Smooth muscle cell (in vitro differentiated cells): ENCODE data around the gene KDM7A. TPM values are rescaled to one million over a fixed set of nuclear protein-coding genes. Genes with fewer than 3 reads are reported as not detected.

ENCODE experiments used
- DNase-seq: peaks from one replicate; lab custom pipeline; 2025; ENCODE audit not compliant: unreplicated experiment; lab: John Stamatoyannopoulos, UW
- H2AFZ ChIP-seq: fragments of 200-600 bp; sonication (generic); 2 replicates; pipeline ENCODE4 v1.6.0; 2016; ENCODE audit warnings: antibody characterized with exemption, low read depth, mild to moderate bottlenecking
- H3F3A ChIP-seq: fragments of 200-600 bp; sonication (generic); 2 replicates; pipeline ENCODE4 v1.6.0; 2017; ENCODE audit warnings: antibody characterized with exemption, low read depth
- H3K27ac ChIP-seq: fragments of 200-600 bp; sonication (generic); 2 replicates; pipeline ENCODE4 v1.5.1; 2016; ENCODE audit warnings: low read depth, mild to moderate bottlenecking
- H3K27me3 ChIP-seq: fragments of 200-600 bp; sonication (generic); 2 replicates; pipeline ENCODE4 v1.6.1; 2016; ENCODE audit warnings: low read depth, mild to moderate bottlenecking
- H3K36me3 ChIP-seq: fragments of 200-600 bp; sonication (generic); 2 replicates; pipeline ENCODE4 v1.5.1; 2016; ENCODE audit warnings: low read depth
- H3K4me1 ChIP-seq: fragments of 200-600 bp; sonication (generic); 2 replicates; pipeline ENCODE4 v1.5.1; 2016; ENCODE audit warnings: low read depth
- H3K4me2 ChIP-seq: fragments of 200-600 bp; sonication (generic); 2 replicates; pipeline ENCODE4 v1.6.0; 2016; ENCODE audit warnings: mild to moderate bottlenecking
- H3K4me3 ChIP-seq: fragments of 200-600 bp; sonication (generic); 2 replicates; pipeline ENCODE4 v1.5.1; 2016; ENCODE audit warnings: mild to moderate bottlenecking
- H3K79me2 ChIP-seq: fragments of 200-600 bp; sonication (generic); 2 replicates; pipeline ENCODE4 v1.6.0; 2016; ENCODE audit warnings: low read depth, mild to moderate bottlenecking
- H3K9ac ChIP-seq: fragments of 200-600 bp; sonication (generic); 2 replicates; pipeline ENCODE4 v1.6.0; 2016; ENCODE audit warnings: low read depth
- H3K9me3 ChIP-seq: fragments of 200-600 bp; sonication (generic); replicated peaks from 2 replicates; pipeline ENCODE4 v1.5.1; 2016; ENCODE audit warnings: low read depth
- H4K20me1 ChIP-seq: fragments of 200-600 bp; sonication (generic); 2 replicates; pipeline ENCODE4 v1.6.0; 2016; ENCODE audit warnings: low read depth
- WGBS: methylation state at CpG from one replicate; pipeline ENCODE4 v1.1.7; 2016; ENCODE audit warnings: low lambda C conversion rate; 5-methylcytosine and 5-hydroxymethylcytosine counted together
- polyA plus RNA-seq: library from polyadenylated mRNA; unstranded; fragments of >200 nt; fragmentation: Nextera tagmentation; extraction: Ambion mirVana; gene quantifications from 2 replicates; pipeline ENCODE4 v1.2.1, GENCODE V29; 2016
- total RNA-seq: library from RNA; depleted of rRNA; stranded (reverse); fragments of >200 nt; gene quantifications from 2 replicates; pipeline ENCODE4 v1.2.3, GENCODE V29; 2014
- TF ChIP-seq, protein P1 (sequence below): fragments of 200-600 bp; sonication (generic); IDR thresholded peaks from 2 replicates; pipeline ENCODE4 v1.5.1; 2017; ENCODE audit warnings: borderline replicate concordance, mild to moderate bottlenecking, antibody characterized with exemption; ENCODE audit not compliant: insufficient read depth, poor library complexity, severe bottlenecking

The KDM7A gene
- total and polyA plus RNA-seq, 2 experiments from 2014 or later, result 0.88 to 17.3 TPM

DNA sequence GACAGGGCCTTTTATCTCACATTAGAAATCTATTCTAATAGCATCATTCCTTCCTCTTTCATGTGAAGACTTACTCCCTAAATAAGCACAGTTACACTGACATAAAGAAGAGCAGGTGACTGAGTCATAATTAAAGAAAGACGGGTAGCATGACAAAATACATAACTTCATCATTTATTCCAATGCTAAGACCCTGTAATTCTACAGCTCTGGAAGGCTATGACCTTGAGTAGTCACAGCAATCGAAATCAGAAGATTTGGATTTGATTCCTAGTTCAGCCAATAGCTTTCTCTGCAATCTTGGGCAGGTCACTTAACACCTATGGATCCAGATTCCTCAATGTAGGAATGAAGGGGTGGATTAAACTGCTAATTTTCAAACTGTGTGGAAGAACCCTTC lies 42.7 kb downstream of the KDM7A start:
- Histone ChIP-seq H3K9ac (no peak overlapping the region), H3K36me3 (peaks cover 8% of the 10 kb centered on the region), H3K27me3 (no peaks in the 10 kb centered on the region), H2AFZ (no peak overlapping the region), H3K27ac (no peak overlapping the region), H3K4me3 (no peak overlapping the region), H3K4me2 (no peak overlapping the region), H3K79me2 (peaks cover under 1% of the 10 kb centered on the region), H4K20me1 (peaks cover 7% of the 10 kb centered on the region), H3K4me1 (no peaks in the 10 kb centered on the region), H3F3A (no peaks in the 10 kb centered on the region), H3K9me3 (no peaks in the 10 kb centered on the region)
- TF ChIP-seq, protein P1, sequence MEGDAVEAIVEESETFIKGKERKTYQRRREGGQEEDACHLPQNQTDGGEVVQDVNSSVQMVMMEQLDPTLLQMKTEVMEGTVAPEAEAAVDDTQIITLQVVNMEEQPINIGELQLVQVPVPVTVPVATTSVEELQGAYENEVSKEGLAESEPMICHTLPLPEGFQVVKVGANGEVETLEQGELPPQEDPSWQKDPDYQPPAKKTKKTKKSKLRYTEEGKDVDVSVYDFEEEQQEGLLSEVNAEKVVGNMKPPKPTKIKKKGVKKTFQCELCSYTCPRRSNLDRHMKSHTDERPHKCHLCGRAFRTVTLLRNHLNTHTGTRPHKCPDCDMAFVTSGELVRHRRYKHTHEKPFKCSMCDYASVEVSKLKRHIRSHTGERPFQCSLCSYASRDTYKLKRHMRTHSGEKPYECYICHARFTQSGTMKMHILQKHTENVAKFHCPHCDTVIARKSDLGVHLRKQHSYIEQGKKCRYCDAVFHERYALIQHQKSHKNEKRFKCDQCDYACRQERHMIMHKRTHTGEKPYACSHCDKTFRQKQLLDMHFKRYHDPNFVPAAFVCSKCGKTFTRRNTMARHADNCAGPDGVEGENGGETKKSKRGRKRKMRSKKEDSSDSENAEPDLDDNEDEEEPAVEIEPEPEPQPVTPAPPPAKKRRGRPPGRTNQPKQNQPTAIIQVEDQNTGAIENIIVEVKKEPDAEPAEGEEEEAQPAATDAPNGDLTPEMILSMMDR, result no peak
- 97% methylated on average over 2 of the region's 2 CpGs for WGBS
- DNase-seq, result no peak

DNA sequence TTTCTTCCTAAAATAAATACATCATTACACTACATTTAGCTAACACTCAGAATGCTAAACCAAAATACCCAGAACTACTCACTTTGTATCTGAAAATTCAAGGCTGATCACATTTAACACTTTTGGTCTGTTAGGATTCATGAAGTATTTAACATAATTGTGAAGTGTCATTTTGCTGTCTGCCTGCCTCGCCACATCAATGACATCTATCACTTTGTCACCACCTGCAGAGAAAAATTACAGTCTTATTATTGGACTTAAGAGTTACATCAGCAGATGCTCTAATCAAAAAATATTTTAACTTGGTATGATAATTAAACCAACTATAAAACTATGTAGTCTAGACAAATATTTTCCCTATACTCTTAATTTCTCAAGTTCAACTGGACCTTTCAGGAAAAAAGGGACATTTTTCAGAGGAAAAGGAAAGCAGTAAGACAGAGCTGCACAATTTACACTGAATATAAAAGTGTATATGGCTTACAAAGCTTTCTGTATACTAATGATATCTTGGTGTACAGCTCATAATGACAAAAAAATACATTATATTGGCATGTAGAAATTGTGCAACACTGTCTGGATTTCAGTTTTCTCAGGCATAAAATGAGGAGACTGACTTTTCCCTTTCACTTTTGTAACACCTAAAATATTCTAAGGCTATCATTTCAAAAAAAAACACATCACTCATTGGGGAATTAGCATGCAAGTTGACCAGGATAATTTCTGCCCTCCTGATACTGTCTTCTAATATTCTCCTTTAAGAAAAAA lies 49.2 kb downstream of the KDM7A start:
- Histone ChIP-seq H3K27me3 (no peaks in the 10 kb centered on the region), H2AFZ (no peak overlapping the region), H3K4me3 (no peak overlapping the region), H3K9me3 (no peaks in the 10 kb centered on the region), H3K36me3 (peaks cover 10% of the 10 kb centered on the region), H3K4me2 (no peak overlapping the region), H3F3A (no peaks in the 10 kb centered on the region), H4K20me1 (no peaks in the 10 kb centered on the region), H3K27ac (no peak overlapping the region), H3K79me2 (no peaks in the 10 kb centered on the region), H3K4me1 (no peaks in the 10 kb centered on the region), H3K9ac (no peak overlapping the region)
- TF ChIP-seq, protein P1, result no peak
- 100% methylated on average over 1 of the region's 1 CpG for WGBS
- no peak for DNase-seq

DNA sequence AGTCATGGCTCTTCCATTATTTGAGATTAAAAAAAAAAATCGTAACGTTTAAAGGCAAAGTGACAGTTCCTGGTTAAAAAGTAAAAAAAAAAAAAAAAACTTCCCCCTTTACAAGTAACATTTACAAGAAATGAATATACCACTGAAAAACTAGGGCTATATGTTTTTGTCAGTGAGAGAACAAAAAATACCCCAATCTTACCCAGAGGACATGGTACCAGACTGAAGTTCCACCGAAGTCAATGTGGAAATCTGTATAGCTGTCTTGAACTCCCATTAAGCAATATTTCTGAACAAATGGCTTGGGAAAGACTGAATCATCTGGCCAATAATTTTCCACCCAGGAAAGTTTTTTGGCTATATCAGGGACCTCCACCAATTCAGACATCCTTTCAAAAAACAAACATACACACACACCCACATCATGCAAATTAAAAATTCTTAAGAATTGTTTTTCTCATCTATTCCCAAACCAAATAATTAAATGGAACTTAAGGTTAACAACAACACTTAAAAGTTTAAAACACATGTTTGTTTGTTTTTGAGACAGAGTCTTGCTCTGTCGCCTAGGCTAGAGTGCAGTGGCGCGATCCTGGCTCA lies 50.2 kb downstream of the KDM7A start:
- no peaks in the 10 kb centered on the region for H3K9me3 ChIP-seq
- H3K27ac ChIP-seq, result no peak overlapping the region
- no peak for DNase-seq
- H2AFZ ChIP-seq, result no peak overlapping the region
- H3K4me3 ChIP-seq, result no peak overlapping the region
- H3K9ac ChIP-seq, result no peak overlapping the region
- no peaks in the 10 kb centered on the region for H3K4me1 ChIP-seq
- H3K79me2 ChIP-seq, result no peaks in the 10 kb centered on the region
- H4K20me1 ChIP-seq, result no peaks in the 10 kb centered on the region
- 99% methylated on average over 6 of the region's 6 CpGs for WGBS
- H3K36me3 ChIP-seq, result peaks cover 7% of the 10 kb centered on the region
- no peaks in the 10 kb centered on the region for H3F3A ChIP-seq
- TF ChIP-seq, protein P1, result no peak
- H3K4me2 ChIP-seq, result no peak overlapping the region
- no peaks in the 10 kb centered on the region for H3K27me3 ChIP-seq
